CD14-positive monocyte (primary cell): ENCODE results near the gene RPL23. TPM values are rescaled to one million over a fixed set of nuclear protein-coding genes. Genes with fewer than 3 reads are reported as not detected.

Experiments
- DNase-seq, 3 donors: peaks; one replicate each; pipeline ENCODE4 v3.0.0-alpha.2; 2011 to 2022
- H2AFZ ChIP-seq: 2 replicates; pipeline ENCODE4 v1.6.0; 2012; ENCODE audit warnings: mild to moderate bottlenecking, low read depth, low read length, inconsistent platforms; ENCODE audit not compliant: insufficient read depth, poor library complexity, severe bottlenecking
- H3K27ac ChIP-seq, 2 donors: 1 replicate in 1 of 2; 2 replicates in 1 of 2; pipeline ENCODE4 v1.5.1; 2012 to 2013; ENCODE audit warnings: low read length in 2 of 2, control low read depth in 1 of 2, inconsistent platforms in 1 of 2, low read depth in 1 of 2, mild to moderate bottlenecking in 1 of 2
- H3K27me3 ChIP-seq, 2 donors: one replicate each; pipeline versions ENCODE4 v1.6.0 to v1.6.1; 2011 to 2013; ENCODE audit warnings: low read length in 2 of 2; ENCODE audit not compliant: control insufficient read depth in 2 of 2, insufficient read depth in 2 of 2
- H3K36me3 ChIP-seq, 2 donors: replicated peaks in 1 of 2; 1 replicate in 1 of 2; 2 replicates in 1 of 2; pipeline versions ENCODE4 v1.5.1 to v1.6.1; 2012 to 2013; ENCODE audit warnings: low read length in 2 of 2, control low read depth in 1 of 2, inconsistent platforms in 1 of 2, mild to moderate bottlenecking in 1 of 2; ENCODE audit not compliant: insufficient read depth in 2 of 2, control insufficient read depth in 1 of 2
- H3K4me1 ChIP-seq, 2 donors: 1 replicate in 1 of 2; 2 replicates in 1 of 2; pipeline versions ENCODE4 v1.5.1 to v1.6.1; 2012 to 2013; ENCODE audit warnings: low read length in 2 of 2, control low read depth in 1 of 2, inconsistent platforms in 1 of 2, mild to moderate bottlenecking in 1 of 2, moderate library complexity in 1 of 2; ENCODE audit not compliant: insufficient read depth in 2 of 2, control insufficient read depth in 1 of 2
- H3K4me2 ChIP-seq: replicated peaks from 2 replicates; pipeline ENCODE3; 2012; ENCODE audit warnings: low read length, moderate library complexity, mild to moderate bottlenecking; ENCODE audit not compliant: poor library complexity, severe bottlenecking; ENCODE audit errors: extremely low read depth
- H3K4me3 ChIP-seq, 3 experiments: fragments of 200-600 bp in 1 of 3; sonication (generic) in 1 of 3; replicated peaks in 1 of 3; 1 replicate in 2 of 3; 2 replicates in 1 of 3; pipeline ENCODE4 v1.5.1; 2011 to 2013; ENCODE audit warnings: low read length in 3 of 3, mild to moderate bottlenecking in 3 of 3, control low read depth in 2 of 3, low read depth in 2 of 3, inconsistent platforms in 1 of 3, moderate library complexity in 1 of 3
- H3K79me2 ChIP-seq: 2 replicates; pipeline ENCODE4 v1.6.0; 2012; ENCODE audit warnings: mild to moderate bottlenecking, control low read depth, inconsistent platforms, low read length, moderate library complexity; ENCODE audit not compliant: insufficient read depth
- H3K9ac ChIP-seq: 2 replicates; pipeline ENCODE4 v1.6.0; 2017; ENCODE audit warnings: low read length, mild to moderate bottlenecking; ENCODE audit not compliant: insufficient read depth, poor library complexity, severe bottlenecking
- H3K9me3 ChIP-seq, 2 donors: replicated peaks in 1 of 2; 1 replicate in 1 of 2; 2 replicates in 1 of 2; pipeline versions ENCODE4 v1.5.1 to v1.6.1; 2012 to 2013; ENCODE audit warnings: low read length in 2 of 2, control low read depth in 1 of 2; ENCODE audit not compliant: control insufficient read depth in 1 of 2, insufficient read depth in 1 of 2
- H4K20me1 ChIP-seq: 2 replicates; pipeline ENCODE4 v1.6.0; 2012; ENCODE audit warnings: mild to moderate bottlenecking, low read length, control low read depth, moderate library complexity; ENCODE audit not compliant: insufficient read depth
- H3K27ac Mint-ChIP-seq, 7 donors: one replicate each; pipeline ENCODE4 v1.8.0; 2020; ENCODE audit warnings: mild to moderate bottlenecking in 7 of 7, mixed read lengths in 7 of 7, moderate library complexity in 6 of 7, inconsistent platforms in 2 of 7
- H3K27me3 Mint-ChIP-seq, 3 donors: one replicate each; pipeline ENCODE4 v1.8.0; 2021 to 2022; ENCODE audit warnings: low read depth in 3 of 3, mild to moderate bottlenecking in 3 of 3, mixed read lengths in 3 of 3, moderate library complexity in 3 of 3, inconsistent platforms in 1 of 3
- H3K36me3 Mint-ChIP-seq, 2 donors: one replicate each; pipeline ENCODE4 v1.8.0; 2020; ENCODE audit warnings: mixed read lengths in 2 of 2, inconsistent platforms in 1 of 2, mild to moderate bottlenecking in 1 of 2
- H3K4me1 Mint-ChIP-seq: one replicate; pipeline ENCODE4 v1.8.0; 2020; ENCODE audit warnings: mild to moderate bottlenecking, mixed read lengths
- H3K4me3 Mint-ChIP-seq, 2 donors: one replicate each; pipeline ENCODE4 v1.8.0; 2020; ENCODE audit warnings: mild to moderate bottlenecking in 2 of 2, mixed read lengths in 2 of 2, moderate library complexity in 1 of 2
- H3K9me3 Mint-ChIP-seq, 7 donors: one replicate each; pipeline ENCODE4 v1.8.0; 2020 to 2022; ENCODE audit warnings: mixed read lengths in 7 of 7, mild to moderate bottlenecking in 6 of 7, moderate library complexity in 6 of 7, inconsistent platforms in 2 of 7
- CTCF ChIP-seq: fragments of 200-600 bp; IDR thresholded peaks from one replicate; pipeline ENCODE4 v1.8.0; 2022; ENCODE audit warnings: antibody characterized with exemption, mild to moderate bottlenecking
- WGBS: methylation state at CpG from one replicate; pipeline ENCODE4 v1.1.5; 2013; ENCODE audit warnings: missing lambda C conversion rate; ENCODE audit not compliant: insufficient coverage; 5-methylcytosine and 5-hydroxymethylcytosine counted together
- intact Hi-C, 2 donors: fragments of 100-400 bp; cut with micrococcal nuclease; formaldehyde crosslinking; loops; one replicate each; pipeline versions ENCODE4 v1.15.0 to v1.15.1; 2023
- polyA plus RNA-seq, 3 donors: library from polyadenylated mRNA; depleted of rRNA in 1 of 3; unstranded in 2 of 3; stranded (reverse) in 1 of 3; fragments of 300-500 nt in 2 of 3; fragments of >200 nt in 1 of 3; fragmentation: Illumina TruSeq in 2 of 3; gene quantifications; 1 replicate in 2 of 3; 2 replicates in 1 of 3; pipeline ENCODE4 v1.2.3, GENCODE V29; 2012 to 2021

Gene RPL23
- polyA plus RNA-seq, 3 donors: 561 to 1,701 (median 618) TPM

GRCh38 chr17:38898291-38898679 lies 44.8 kb upstream of the RPL23 start:
- no peak for DNase-seq
- intact Hi-C loops: no loop called here
- Mint-ChIP-seq H3K27ac (peak overlapping the region; percentile 85 to 97 (median 94)), H3K36me3 (peaks cover 34 to 55% of the 10 kb centered on the region in 2 donors), H3K4me3 (peak overlapping the region; percentile 65 to 87), H3K9me3 (no peaks in the 10 kb centered on the region), H3K4me1 (peaks cover 68% of the 10 kb centered on the region), H3K27me3 (peaks cover 0 to 1% (median 0%) of the 10 kb centered on the region in 3 donors)
- peak overlapping the region; percentile 58 for H3K9ac ChIP-seq
- 2% methylated on average over 6 of the region's 9 CpGs for WGBS
- TF ChIP-seq CTCF: no peak
- peaks cover 37 to 50% of the 10 kb centered on the region in 2 donors for H3K36me3 ChIP-seq
- no peaks in the 10 kb centered on the region for H3K27me3 ChIP-seq
- H4K20me1 ChIP-seq: peaks cover 97% of the 10 kb centered on the region
- H3K27ac ChIP-seq: peak overlapping the region; percentile 77 to 82
- peaks cover 69% of the 10 kb centered on the region for H3K79me2 ChIP-seq
- H3K4me1 ChIP-seq: peaks cover 59 to 66% of the 10 kb centered on the region in 2 donors
- peak overlapping the region; percentile 72 for H3K4me2 ChIP-seq
- no peaks in the 10 kb centered on the region for H3K9me3 ChIP-seq
- peak overlapping the region in 1 of 3 experiments; percentile 55 for H3K4me3 ChIP-seq
- no peak overlapping the region for H2AFZ ChIP-seq

GRCh38 chr17:38897671-38898290 lies 44.3 kb upstream of the RPL23 start:
- Mint-ChIP-seq H3K27ac (peak overlapping the region; percentile 85 to 97 (median 94)), H3K4me3 (peak overlapping the region in 1 of 2 donors; percentile 65), H3K36me3 (peaks cover 34 to 55% of the 10 kb centered on the region in 2 donors), H3K27me3 (peaks cover 0 to 1% (median 0%) of the 10 kb centered on the region in 3 donors), H3K9me3 (no peaks in the 10 kb centered on the region), H3K4me1 (peaks cover 67% of the 10 kb centered on the region)
- peak overlapping the region; percentile 72 for H3K4me2 ChIP-seq
- H4K20me1 ChIP-seq: peaks cover 97% of the 10 kb centered on the region
- intact Hi-C loops: no loop called here
- H3K4me1 ChIP-seq: peaks cover 59 to 70% of the 10 kb centered on the region in 2 donors
- 83% methylated on average over 9 of the region's 12 CpGs for WGBS
- peaks cover 69% of the 10 kb centered on the region for H3K79me2 ChIP-seq
- H3K9me3 ChIP-seq: no peaks in the 10 kb centered on the region
- no peak for DNase-seq
- H3K4me3 ChIP-seq: no peak overlapping the region
- no peak for TF ChIP-seq CTCF
- no peaks in the 10 kb centered on the region for H3K27me3 ChIP-seq
- peak overlapping the region; percentile 9 for H3K9ac ChIP-seq
- peaks cover 40 to 50% of the 10 kb centered on the region in 2 donors for H3K36me3 ChIP-seq
- no peak overlapping the region for H2AFZ ChIP-seq
- peak overlapping the region; percentile 77 to 82 for H3K27ac ChIP-seq
